GM12874 (cell line): ENCODE results near the gene ST6GALNAC4.

Source experiments
- TF ChIP-seq, protein P1 (sequence below): IDR thresholded peaks from 2 replicates; pipeline ENCODE4 v1.5.1; 2011; ENCODE audit warnings: low read depth, mild to moderate bottlenecking, control low read depth, low read length, moderate library complexity; ENCODE audit not compliant: insufficient read depth

Gene ST6GALNAC4

DNA sequence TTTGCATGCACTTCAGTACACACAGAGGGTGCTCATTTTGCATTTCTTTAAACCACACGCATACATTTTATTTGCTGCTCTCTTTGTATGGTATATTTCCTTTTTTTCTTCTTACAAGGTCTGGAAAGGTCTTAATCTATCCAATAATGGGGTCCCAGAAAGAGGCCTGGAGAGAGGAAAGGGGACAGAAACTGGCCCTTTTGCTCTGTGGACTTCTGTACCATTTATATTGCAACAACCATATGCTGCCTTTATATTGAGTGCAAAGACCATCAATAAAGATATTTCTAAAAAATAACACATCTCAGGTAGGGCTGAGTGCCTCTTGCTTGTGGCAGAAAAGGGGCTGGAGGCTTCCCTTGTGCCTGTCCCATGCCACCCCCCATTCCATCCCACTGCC is 36.3 kb upstream of the ST6GALNAC4 start:
- TF ChIP-seq, protein P1, sequence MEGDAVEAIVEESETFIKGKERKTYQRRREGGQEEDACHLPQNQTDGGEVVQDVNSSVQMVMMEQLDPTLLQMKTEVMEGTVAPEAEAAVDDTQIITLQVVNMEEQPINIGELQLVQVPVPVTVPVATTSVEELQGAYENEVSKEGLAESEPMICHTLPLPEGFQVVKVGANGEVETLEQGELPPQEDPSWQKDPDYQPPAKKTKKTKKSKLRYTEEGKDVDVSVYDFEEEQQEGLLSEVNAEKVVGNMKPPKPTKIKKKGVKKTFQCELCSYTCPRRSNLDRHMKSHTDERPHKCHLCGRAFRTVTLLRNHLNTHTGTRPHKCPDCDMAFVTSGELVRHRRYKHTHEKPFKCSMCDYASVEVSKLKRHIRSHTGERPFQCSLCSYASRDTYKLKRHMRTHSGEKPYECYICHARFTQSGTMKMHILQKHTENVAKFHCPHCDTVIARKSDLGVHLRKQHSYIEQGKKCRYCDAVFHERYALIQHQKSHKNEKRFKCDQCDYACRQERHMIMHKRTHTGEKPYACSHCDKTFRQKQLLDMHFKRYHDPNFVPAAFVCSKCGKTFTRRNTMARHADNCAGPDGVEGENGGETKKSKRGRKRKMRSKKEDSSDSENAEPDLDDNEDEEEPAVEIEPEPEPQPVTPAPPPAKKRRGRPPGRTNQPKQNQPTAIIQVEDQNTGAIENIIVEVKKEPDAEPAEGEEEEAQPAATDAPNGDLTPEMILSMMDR, result no peak

DNA sequence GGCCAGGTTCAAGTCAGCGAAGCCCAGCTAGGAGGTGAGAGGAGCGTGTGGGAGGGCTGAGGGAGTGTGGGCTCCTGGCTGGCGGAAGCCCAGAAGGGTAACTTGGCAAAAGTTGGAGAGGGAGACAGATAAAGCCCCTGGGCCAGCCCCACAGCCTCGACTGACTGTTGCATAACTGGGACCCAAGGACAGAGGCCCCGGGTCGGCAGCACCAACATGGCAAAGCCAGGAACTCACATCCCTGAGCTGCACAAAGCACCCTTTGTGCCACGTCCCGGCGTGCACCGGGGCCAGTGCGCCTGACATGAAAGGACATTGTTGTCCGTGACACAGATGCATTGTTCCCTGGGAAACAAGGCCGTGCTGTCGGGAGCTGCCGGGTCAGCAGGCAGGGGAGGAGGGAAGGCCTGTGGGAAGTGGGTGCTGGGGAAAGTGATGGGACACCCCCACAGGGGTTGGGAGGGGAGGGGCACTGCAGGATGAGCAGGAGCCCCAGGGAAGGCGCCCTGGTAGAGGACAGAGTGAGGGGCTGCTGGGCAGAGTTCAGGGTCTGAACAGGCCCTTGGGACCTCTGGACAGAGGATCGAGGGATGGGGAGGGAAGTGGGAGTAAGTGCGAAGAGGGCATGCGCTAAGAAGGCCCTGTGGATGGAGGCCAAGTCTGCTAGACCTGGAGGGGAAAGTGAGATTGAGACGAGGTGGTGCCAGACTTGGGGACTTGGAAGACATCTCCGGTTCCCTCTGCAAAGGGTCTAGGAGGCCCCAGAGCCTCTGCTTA is 33.9 kb upstream of the ST6GALNAC4 start:
- TF ChIP-seq, protein P1, result no peak

DNA sequence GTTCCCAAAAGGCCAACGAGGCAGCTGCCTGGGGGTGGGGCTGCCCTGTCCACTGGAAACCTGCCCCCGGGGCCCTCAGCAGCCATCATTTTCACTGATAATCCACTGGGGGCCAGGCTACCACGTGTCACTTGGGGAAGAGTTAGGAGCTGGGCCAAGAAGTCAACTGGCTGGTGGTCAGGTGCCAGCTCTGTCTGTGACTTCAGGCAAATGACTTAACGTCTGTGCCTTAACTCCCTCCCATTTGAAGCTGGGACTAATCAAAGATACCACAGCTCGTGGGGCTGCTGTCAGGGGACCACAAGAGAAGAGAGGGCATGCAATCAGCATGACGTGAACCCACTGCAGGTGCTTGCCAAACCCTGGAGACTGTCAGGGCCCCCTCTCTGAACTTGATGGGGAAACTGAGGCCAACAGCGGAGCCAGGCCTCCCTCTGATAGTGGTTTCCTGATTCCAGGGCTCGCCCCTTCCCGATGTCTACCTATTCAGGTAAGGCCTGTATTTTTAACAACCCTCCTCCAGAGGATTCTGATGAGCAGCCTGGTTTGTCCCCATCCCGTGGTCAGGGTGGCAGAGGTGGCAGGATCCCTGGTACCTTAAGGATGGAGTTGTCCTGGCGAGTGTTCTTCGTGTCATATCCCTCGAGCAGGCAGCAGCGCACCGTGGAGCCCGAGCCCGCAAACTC is 33.1 kb upstream of the ST6GALNAC4 start:
- TF ChIP-seq, protein P1, result no peak

DNA sequence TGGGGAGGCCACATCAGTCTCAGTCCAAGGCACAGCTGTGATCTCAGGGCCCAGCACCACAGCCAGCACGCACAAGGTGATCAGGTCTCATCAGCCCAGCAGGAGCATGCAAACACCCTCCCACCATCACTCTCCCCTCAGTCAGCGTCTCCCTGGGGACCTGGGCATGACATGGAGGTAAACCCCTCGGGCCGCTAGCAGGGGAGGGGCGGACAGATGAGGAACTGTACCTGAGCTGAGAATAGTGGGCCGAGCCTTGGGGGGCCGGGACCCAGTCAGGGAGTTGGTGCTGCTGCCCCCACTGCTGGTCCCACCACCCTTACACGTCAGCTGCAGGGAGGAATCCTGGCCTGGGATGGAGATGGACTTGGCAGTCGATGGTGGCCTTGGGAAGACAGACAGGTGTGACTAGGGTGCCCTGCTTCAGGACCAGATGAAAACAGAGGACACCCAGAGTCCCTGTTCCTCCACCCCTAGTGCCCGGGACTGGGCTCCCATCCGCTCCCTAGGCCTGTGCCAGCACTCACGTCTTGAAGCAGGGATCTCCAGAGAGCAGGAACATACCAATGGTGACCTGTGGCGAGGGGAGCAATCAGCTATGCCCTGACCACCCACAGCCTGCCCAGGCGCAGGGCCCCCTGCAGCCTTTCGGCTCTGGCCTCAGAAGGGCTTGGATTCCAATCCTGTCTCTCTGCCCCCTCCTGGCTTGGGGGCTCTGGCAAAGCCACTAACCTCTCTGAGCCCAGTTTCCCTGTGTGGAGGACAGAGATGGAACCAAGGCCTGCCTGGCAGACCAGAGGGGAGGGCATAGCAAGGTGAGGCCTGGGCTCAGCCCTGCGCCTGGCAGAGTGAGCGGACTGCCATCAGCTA is 31.2 kb upstream of the ST6GALNAC4 start:
- TF ChIP-seq, protein P1, result no peak

DNA sequence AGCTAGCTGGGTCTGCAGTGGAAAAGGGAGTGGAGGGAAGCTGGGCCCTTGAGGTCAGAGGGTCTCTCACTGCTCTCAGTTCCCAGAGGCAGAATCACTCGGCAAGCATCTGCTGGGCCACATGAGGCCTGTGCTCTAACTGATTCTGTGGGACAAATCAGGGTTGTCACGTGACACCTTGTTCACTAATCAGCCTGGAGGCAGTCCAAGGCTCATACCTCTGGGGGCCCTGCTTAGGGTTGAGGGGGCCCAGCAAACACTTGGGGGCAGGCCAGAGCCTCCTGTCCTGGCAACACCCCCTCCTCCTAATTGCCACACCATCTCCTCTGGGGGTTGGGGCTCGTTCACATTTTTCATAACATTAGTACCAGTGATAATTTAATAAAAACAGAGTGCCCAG is 29.9 kb upstream of the ST6GALNAC4 start:
- TF ChIP-seq, protein P1, result no peak

DNA sequence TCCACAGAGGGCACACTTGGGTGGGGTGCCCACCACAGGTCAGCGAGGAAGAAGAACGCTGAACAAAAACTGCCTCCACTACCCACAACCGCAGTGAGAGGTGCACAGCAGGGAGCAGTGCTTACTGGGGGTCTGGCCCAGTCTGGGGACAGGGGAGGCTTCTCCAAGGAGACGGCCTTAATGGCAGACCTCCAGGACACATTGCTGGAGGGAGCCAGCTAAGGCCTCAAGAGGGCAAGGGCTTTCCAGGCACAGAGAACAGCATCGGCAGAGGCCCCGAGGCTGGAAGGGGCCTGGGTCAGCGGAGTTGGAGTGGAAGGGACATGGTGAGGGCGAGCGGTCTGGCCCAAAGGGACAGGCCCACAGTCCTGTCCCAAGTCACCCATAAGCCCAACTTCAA is 29.1 kb upstream of the ST6GALNAC4 start:
- TF ChIP-seq, protein P1, result no peak

DNA sequence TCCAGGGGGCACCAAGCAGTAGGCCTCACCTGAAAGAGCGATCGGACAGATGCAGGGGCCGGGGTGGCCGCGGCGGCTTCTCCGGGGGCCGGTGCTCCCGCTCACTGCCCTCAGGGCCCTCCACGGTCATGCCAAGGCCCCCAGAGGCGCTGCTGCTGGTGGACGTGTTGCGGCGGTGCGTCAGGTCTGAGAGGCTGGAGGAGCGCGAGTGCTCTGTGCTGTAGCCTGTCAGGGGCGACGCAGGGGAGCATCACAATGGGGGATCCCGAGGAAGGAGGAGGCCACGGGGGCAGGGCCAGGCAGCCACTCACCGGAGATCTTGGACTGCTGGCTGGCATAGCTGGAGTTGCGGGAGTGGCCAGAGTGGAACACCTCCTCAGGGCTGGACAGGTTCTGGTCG is 28.5 kb upstream of the ST6GALNAC4 start:
- TF ChIP-seq, protein P1, result no peak
